Colonic mucosa (tissue), 4 donors: ENCODE measurements around the gene RAD51B. TPM values are rescaled to one million over a fixed set of nuclear protein-coding genes. Genes with fewer than 3 reads are reported as not detected.
"Not testable (repeated sequence)": the region's sequence is repeated elsewhere in the genome, so short reads cannot be mapped to it uniquely, and the experiment has no call there.

Experiments used
- DNase-seq: peaks from one replicate; pipeline ENCODE4 v3.0.0-alpha.2; 2020
- H3K27ac ChIP-seq: fragments of 200-600 bp; one replicate; pipeline ENCODE4 v1.8.0; 2021
- H3K27me3 ChIP-seq: fragments of 200-600 bp; one replicate; pipeline ENCODE4 v1.8.0; 2021
- H3K36me3 ChIP-seq: fragments of 200-600 bp; one replicate; pipeline ENCODE4 v1.8.0; 2021
- H3K4me1 ChIP-seq: fragments of 200-600 bp; one replicate; pipeline ENCODE4 v1.8.0; 2021; ENCODE audit warnings: mild to moderate bottlenecking
- H3K4me3 ChIP-seq: fragments of 200-600 bp; one replicate; pipeline ENCODE4 v1.8.0; 2021
- H3K9ac ChIP-seq, 2 donors: one replicate each; pipeline ENCODE4 v1.7.0; 2013; ENCODE audit warnings: control low read depth in 2 of 2, low read depth in 2 of 2, low read length in 2 of 2
- H3K9me3 ChIP-seq: fragments of 200-600 bp; one replicate; pipeline ENCODE4 v1.8.0; 2021
- CTCF ChIP-seq: fragments of 200-600 bp; IDR thresholded peaks from one replicate; pipeline ENCODE4 v1.8.0; 2022; ENCODE audit warnings: antibody characterized with exemption, mild to moderate bottlenecking
- intact Hi-C: fragments of 100-400 bp; cut with DNase I; formaldehyde crosslinking; loops from one replicate; pipeline ENCODE4 v1.14.1; 2022
- total RNA-seq, 2 donors: library from RNA; stranded (reverse); fragmentation: NEBNext Ultra II Directional in 1 of 2; extraction: Animal tissue kit (Norgen Biotek cat#: 25700) in 1 of 2; gene quantifications; one replicate each; pipeline ENCODE4 v1.2.1, GENCODE V29; 2021
- donor health status: healthy.
- donor health status: DM: no; HTN: no; CAD: no.
- donor health status: DM: no; HTN: no; CAD: no.

The RAD51B gene
- total RNA-seq, 2 donors from 2014 or later: 12.7 to 22.0 TPM

GRCh38 chr14:68042586-68043210, 223.1 kb downstream of the RAD51B start:
- Histone ChIP-seq H3K9ac (no peak overlapping the region), H3K4me1 (no peaks in the 10 kb centered on the region), H3K27ac (no peak overlapping the region), H3K4me3 (no peak overlapping the region), H3K27me3 (no peaks in the 10 kb centered on the region), H3K9me3 (no peaks in the 10 kb centered on the region), H3K36me3 (no peaks in the 10 kb centered on the region)
- no peak for TF ChIP-seq CTCF
- intact Hi-C loops: no loop called here
- no peak for DNase-seq

- H3K4me1 ChIP-seq: no peaks in the 10 kb centered on the region
- TF ChIP-seq CTCF: no peak
Measured at GRCh38 chr14:68043752-68044151, 224.2 kb downstream of the RAD51B start.

GRCh38 chr14:68047906-68048305, 228.3 kb downstream of the RAD51B start:
- intact Hi-C loops: no loop called here
- no peaks in the 10 kb centered on the region for H3K27me3 ChIP-seq
- no peaks in the 10 kb centered on the region for H3K9me3 ChIP-seq
- no peaks in the 10 kb centered on the region for H3K36me3 ChIP-seq
- no peaks in the 10 kb centered on the region for H3K4me1 ChIP-seq
- no peak overlapping the region for H3K27ac ChIP-seq
- H3K9ac ChIP-seq: no peak overlapping the region
- H3K4me3 ChIP-seq: no peak overlapping the region
- DNase-seq: no peak
- no peak for TF ChIP-seq CTCF

More at GRCh38 chr14:68043752-68044151, 224.2 kb downstream of the RAD51B start:
- Histone ChIP-seq H3K4me3 (no peak overlapping the region), H3K9me3 (no peaks in the 10 kb centered on the region), H3K27me3 (no peaks in the 10 kb centered on the region), H3K36me3 (no peaks in the 10 kb centered on the region), H3K9ac (no peak overlapping the region), H3K27ac (no peak overlapping the region)
- DNase-seq: no peak
- intact Hi-C loops: no loop called here

- H3K9ac ChIP-seq, H3K4me1 ChIP-seq, H3K9me3 ChIP-seq, H3K27me3 ChIP-seq, DNase-seq, H3K4me3 ChIP-seq, H3K36me3 ChIP-seq, intact Hi-C loops, H3K27ac ChIP-seq: not testable (repeated sequence)
Measured at GRCh38 chr14:68048815-68049214, 229.2 kb downstream of the RAD51B start.

GRCh38 chr14:68050177-68050576, 230.6 kb downstream of the RAD51B start:
- Histone ChIP-seq H3K27me3 (no peaks in the 10 kb centered on the region), H3K4me3 (no peak overlapping the region), H3K9ac (no peak overlapping the region), H3K9me3 (no peaks in the 10 kb centered on the region), H3K4me1 (no peaks in the 10 kb centered on the region), H3K27ac (no peak overlapping the region), H3K36me3 (no peaks in the 10 kb centered on the region)
- TF ChIP-seq CTCF: no peak
- DNase-seq: no peak
- intact Hi-C loops: no loop called here

GRCh38 chr14:68051146-68051545, 231.6 kb downstream of the RAD51B start:
- Histone ChIP-seq H3K9ac (no peak overlapping the region), H3K27ac (no peak overlapping the region), H3K4me1 (no peaks in the 10 kb centered on the region), H3K27me3 (no peaks in the 10 kb centered on the region), H3K9me3 (no peaks in the 10 kb centered on the region), H3K36me3 (no peaks in the 10 kb centered on the region), H3K4me3 (no peak overlapping the region)
- no peak for DNase-seq
- intact Hi-C loops: no loop called here
- TF ChIP-seq CTCF: no peak
